ENCODE results near the gene ADGRB3. TPM values are rescaled to one million over a fixed set of nuclear protein-coding genes. Genes with fewer than 3 reads are reported as not detected.

The ADGRB3 gene
- total RNA-seq, 1 donor from 2014 or later = 1.5 TPM

- H3K27ac Mint-ChIP-seq = no peak overlapping the region
- Histone ChIP-seq H3K36me3 (no peaks in the 10 kb centered on the region), H3K4me3 (no peak overlapping the region), H2AFZ (replicated peaks) (no peak overlapping the region), H4K20me1 (ENCODE audit: low read depth) (no peaks in the 10 kb centered on the region), H3K4me2 (no peak overlapping the region), H3F3A (ENCODE audit: low read depth) (no peaks in the 10 kb centered on the region), H3K79me2 (ENCODE audit: low read depth) (no peaks in the 10 kb centered on the region), H3K9me3 (ENCODE audit: low read depth) (no peaks in the 10 kb centered on the region), H3K27me3 (no peaks in the 10 kb centered on the region), H3K27ac (no peak overlapping the region), H3K4me1 (no peaks in the 10 kb centered on the region), H3K9ac (no peak overlapping the region)
- TF ChIP-seq CTCF (IDR thresholded peaks at IDR 0.05) (no peak), EZH2phosphoT487 (IDR thresholded peaks at IDR 0.05) (no peak), EZH2 (IDR thresholded peaks at IDR 0.05) (no peak)
- H3K4me1 Mint-ChIP-seq = peaks cover 32% of the 10 kb centered on the region
- H3K9me3 Mint-ChIP-seq = no peaks in the 10 kb centered on the region
- DNase-seq (ENCODE audit: low spot score) = no peak
- H3K4me3 Mint-ChIP-seq = no peak overlapping the region
- H3K36me3 Mint-ChIP-seq = no peaks in the 10 kb centered on the region
- H3K27me3 Mint-ChIP-seq (ENCODE audit: insufficient read depth, low read depth) = peaks cover 4% of the 10 kb centered on the region
Measured at GRCh38 chr6:69012876-69013275, 377.8 kb downstream of the ADGRB3 start.

GRCh38 chr6:69018906-69019305 lies 383.8 kb downstream of the ADGRB3 start:
- no peak for TF ChIP-seq CTCF (IDR thresholded peaks at IDR 0.05)
- no peak for TF ChIP-seq EZH2 (IDR thresholded peaks at IDR 0.05)
- no peak for TF ChIP-seq EZH2phosphoT487 (IDR thresholded peaks at IDR 0.05)
- Histone ChIP-seq H3K4me1 (no peaks in the 10 kb centered on the region), H3K27me3 (no peaks in the 10 kb centered on the region), H4K20me1 (ENCODE audit: low read depth) (no peaks in the 10 kb centered on the region), H3K36me3 (no peaks in the 10 kb centered on the region), H2AFZ (replicated peaks) (no peak overlapping the region), H3K79me2 (ENCODE audit: low read depth) (no peaks in the 10 kb centered on the region), H3K9ac (no peak overlapping the region), H3K4me2 (no peak overlapping the region), H3K27ac (no peak overlapping the region), H3F3A (ENCODE audit: low read depth) (no peaks in the 10 kb centered on the region), H3K4me3 (no peak overlapping the region), H3K9me3 (ENCODE audit: low read depth) (no peaks in the 10 kb centered on the region)
- Mint-ChIP-seq H3K27me3 (ENCODE audit: insufficient read depth, low read depth) (no peaks in the 10 kb centered on the region), H3K4me1 (peaks cover 10% of the 10 kb centered on the region), H3K36me3 (no peaks in the 10 kb centered on the region), H3K9me3 (no peaks in the 10 kb centered on the region), H3K4me3 (no peak overlapping the region), H3K27ac (no peak overlapping the region)
- DNase-seq (ENCODE audit: low spot score) = no peak

GRCh38 chr6:69019832-69020231 lies 384.8 kb downstream of the ADGRB3 start:
- Mint-ChIP-seq H3K4me3 (no peak overlapping the region), H3K27me3 (ENCODE audit: insufficient read depth, low read depth) (no peaks in the 10 kb centered on the region), H3K36me3 (no peaks in the 10 kb centered on the region), H3K27ac (no peak overlapping the region), H3K9me3 (no peaks in the 10 kb centered on the region), H3K4me1 (peaks cover 10% of the 10 kb centered on the region)
- no peak overlapping the region for H3K4me3 ChIP-seq
- no peaks in the 10 kb centered on the region for H3K36me3 ChIP-seq
- TF ChIP-seq EZH2phosphoT487 (IDR thresholded peaks at IDR 0.05) (no peak), EZH2 (IDR thresholded peaks at IDR 0.05) (no peak), CTCF (IDR thresholded peaks at IDR 0.05) (no peak)
- no peak overlapping the region for H2AFZ ChIP-seq (replicated peaks)
- no peak overlapping the region for H3K9ac ChIP-seq
- H3K9me3 ChIP-seq (ENCODE audit: low read depth) = no peaks in the 10 kb centered on the region
- H3F3A ChIP-seq (ENCODE audit: low read depth) = no peaks in the 10 kb centered on the region
- no peaks in the 10 kb centered on the region for H3K79me2 ChIP-seq (ENCODE audit: low read depth)
- no peak for DNase-seq (ENCODE audit: low spot score)
- no peaks in the 10 kb centered on the region for H4K20me1 ChIP-seq (ENCODE audit: low read depth)
- H3K4me2 ChIP-seq = no peak overlapping the region
- H3K27ac ChIP-seq = no peak overlapping the region
- no peaks in the 10 kb centered on the region for H3K27me3 ChIP-seq
- no peaks in the 10 kb centered on the region for H3K4me1 ChIP-seq

All from neural progenitor cell (in vitro differentiated cells).